Measurements from ENCODE around the gene ABCG4.

Gene ABCG4

GRCh38 chr11:119209186-119209585, 60.3 kb downstream of the ABCG4 start:
- TF ChIP-seq, protein P1, sequence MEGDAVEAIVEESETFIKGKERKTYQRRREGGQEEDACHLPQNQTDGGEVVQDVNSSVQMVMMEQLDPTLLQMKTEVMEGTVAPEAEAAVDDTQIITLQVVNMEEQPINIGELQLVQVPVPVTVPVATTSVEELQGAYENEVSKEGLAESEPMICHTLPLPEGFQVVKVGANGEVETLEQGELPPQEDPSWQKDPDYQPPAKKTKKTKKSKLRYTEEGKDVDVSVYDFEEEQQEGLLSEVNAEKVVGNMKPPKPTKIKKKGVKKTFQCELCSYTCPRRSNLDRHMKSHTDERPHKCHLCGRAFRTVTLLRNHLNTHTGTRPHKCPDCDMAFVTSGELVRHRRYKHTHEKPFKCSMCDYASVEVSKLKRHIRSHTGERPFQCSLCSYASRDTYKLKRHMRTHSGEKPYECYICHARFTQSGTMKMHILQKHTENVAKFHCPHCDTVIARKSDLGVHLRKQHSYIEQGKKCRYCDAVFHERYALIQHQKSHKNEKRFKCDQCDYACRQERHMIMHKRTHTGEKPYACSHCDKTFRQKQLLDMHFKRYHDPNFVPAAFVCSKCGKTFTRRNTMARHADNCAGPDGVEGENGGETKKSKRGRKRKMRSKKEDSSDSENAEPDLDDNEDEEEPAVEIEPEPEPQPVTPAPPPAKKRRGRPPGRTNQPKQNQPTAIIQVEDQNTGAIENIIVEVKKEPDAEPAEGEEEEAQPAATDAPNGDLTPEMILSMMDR (IDR thresholded peaks at IDR 0.05; ENCODE audit: insufficient read depth, missing control alignments), result no peak
- FAIRE-seq (no peak), DNase-seq (ENCODE audit: insufficient read length, low spot score) (no peak)

DNA sequence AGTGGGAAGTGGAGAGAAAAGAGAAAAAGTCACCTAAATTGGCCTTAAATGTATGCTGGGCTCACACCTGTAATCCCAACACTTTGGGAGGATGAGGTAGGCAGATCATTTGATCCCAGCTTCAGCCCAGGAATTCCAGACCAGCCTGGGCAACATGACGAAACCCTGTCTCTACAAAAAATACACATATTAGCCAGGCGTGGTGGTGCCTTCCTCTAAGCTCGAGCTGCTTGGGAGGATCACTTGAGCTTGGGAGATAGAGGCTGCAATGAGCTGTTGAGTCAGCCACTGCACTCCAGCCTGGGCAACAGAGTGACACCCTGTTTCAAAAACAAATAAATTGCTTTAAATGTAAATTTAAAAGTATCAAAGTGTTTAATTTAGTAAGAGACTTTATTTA, 61.2 kb downstream of the ABCG4 start:
- no peak for DNase-seq (ENCODE audit: insufficient read length, low spot score)
- FAIRE-seq, result no peak
- TF ChIP-seq, protein P1 (IDR thresholded peaks at IDR 0.05; ENCODE audit: insufficient read depth, missing control alignments), result no peak
